ENCODE results near the gene CWC22.

GRCh38 chr2:179927041-179927440 is 80.1 kb downstream of the CWC22 start:
- no peak for TF ChIP-seq YY1 (IDR thresholded peaks at IDR 0.05; ENCODE audit: insufficient read depth, insufficient read length)
- no peak for TF ChIP-seq ZNF274 (IDR thresholded peaks at IDR 0.05; ENCODE audit: low read depth, low read length)
